ENCODE measurements around the gene SELENOF.

SELENOF gene

DNA sequence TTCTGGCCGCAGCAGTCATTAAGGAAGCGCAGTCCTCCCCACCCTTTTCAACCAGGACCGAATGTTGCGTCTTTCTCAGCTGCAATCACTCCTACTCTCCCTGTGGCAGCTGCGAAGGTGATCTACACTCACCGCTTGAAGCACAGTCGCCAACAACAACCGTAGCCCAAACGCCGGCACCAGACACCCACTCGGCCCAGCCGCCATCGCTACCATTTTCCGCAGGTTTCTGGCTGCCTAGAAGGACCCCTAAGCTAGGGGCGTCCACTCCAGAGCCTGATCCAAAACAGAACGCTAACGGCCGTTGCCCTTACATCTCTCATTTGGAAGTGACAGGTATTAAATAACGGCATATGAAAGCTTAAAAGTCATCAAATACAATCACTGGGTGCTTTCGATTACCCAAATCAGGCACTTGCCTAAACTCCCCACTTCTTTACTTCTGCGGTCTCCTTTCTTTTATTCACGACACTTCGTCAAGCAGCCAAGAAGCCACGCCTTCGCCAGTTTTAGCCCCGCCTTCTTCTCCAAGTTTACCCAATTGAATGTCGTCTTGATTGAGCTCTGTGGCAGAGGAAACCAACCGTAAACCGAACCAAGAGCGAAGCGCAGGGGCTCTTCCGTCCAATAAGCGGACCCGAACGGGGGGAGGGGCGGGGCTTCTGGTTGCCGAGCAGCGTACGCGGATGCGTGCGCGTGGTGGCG is at the start of gene SELENOF:
SELENOF (minus strand) TSS at position 231 of the 705 bp plus-strand sequence; CDS start at position 216, 15 bp downstream.
- DNase-seq (ENCODE audit: low read depth in 1 of 2, low spot score in 1 of 2) = peak; percentile 97

DNA sequence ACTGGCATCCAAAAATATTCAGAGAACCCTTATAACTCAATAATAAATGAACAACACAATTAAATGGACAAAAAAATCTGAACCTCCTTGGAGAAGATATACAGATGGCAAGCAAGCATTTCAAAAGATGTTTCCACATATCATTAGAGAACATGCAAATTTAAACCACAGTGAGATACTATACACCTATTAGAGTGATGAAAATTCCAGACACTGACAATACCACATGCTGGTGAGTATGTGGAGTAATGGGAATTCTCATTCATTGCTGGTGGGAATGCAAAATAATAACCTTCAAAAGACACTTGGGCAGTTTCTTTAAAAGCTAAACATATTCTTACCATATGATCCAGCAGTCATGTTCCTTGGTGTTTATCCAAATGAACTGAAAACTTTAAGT is 46.6 kb upstream of the SELENOF start:
- DNase-seq (ENCODE audit: low read depth in 1 of 2, low spot score in 1 of 2) = no peak

DNA sequence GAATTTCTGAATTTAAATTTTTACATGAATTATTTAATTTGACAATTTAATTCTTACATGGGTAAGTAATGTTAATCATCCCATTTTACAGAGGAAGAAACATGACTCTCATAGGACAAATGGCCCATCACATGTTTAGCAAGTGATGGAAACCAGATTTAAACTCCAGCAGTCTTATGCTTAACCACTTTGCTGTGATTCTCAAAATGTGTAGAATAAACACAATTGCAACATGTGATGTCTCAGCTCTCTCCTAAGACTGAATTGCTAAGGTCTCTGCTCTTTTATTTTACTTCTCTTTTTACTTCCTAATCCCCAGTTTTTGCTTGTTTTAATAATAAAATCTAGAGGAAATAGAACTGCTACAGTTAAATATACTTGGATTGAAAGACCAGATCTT is 43.3 kb upstream of the SELENOF start:
- DNase-seq (ENCODE audit: low read depth in 1 of 2, low spot score in 1 of 2) = no peak

DNA sequence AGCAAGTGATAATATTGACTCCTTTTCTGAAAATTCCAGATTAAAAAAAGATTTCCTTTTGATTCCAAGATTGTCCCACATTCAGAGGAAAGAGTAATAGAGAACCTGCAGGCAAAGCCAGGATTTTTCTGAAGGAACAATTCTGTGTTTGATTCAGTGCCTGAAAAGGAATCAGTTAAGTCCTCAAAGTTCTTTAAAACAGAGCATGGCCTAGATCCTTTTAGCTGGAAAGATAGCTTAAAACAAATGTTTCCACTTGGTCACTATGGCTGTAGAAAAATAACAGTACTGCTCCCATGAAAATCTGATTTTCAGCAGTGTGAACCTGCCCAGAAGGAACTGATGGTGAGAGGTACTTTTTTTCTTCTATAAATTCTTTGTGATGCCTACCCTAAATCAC is 42.3 kb upstream of the SELENOF start:
- no peak for DNase-seq (ENCODE audit: low read depth in 1 of 2, low spot score in 1 of 2)

DNA sequence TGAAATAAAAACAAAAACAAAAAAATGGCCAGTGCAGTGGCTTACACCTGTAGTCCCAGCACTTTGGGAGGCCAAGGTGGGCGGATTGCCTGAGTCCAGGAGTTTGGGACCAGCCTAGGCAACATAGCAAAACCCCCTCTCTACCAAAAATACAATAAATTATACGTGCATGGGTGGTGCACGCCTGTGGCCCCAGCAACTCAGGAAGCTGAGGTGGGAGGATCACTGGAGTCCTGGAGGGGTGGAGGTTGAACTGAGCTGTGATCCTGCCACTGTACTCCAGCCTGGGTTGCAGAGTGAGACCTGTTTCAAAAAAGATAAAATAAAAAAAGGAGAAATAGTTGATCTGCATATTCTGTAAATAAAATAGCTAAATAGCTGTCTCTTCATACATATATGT is 41.8 kb upstream of the SELENOF start:
- no peak for DNase-seq (ENCODE audit: low read depth in 1 of 2, low spot score in 1 of 2)

DNA sequence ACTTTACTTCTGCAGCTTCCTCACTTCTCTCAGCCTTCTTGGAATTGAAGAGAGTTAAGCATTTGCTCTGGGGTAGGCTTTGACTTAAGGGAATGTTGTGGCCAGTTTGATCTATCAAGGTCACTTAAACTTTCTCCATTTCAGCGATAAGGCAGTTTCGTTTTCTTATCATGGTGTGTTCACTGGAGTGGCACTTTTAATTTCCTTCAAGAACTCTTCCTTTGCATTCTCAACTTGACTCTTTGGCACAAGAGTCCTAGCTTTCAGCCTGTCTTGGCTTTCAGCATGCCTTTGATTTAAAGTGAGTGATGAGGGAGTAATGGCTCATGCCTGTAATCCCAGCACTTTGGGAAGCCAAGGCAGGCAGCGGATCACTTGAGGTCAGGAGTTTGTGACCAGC is 39.2 kb upstream of the SELENOF start:
- no peak for DNase-seq (ENCODE audit: low read depth in 1 of 2, low spot score in 1 of 2)

DNA sequence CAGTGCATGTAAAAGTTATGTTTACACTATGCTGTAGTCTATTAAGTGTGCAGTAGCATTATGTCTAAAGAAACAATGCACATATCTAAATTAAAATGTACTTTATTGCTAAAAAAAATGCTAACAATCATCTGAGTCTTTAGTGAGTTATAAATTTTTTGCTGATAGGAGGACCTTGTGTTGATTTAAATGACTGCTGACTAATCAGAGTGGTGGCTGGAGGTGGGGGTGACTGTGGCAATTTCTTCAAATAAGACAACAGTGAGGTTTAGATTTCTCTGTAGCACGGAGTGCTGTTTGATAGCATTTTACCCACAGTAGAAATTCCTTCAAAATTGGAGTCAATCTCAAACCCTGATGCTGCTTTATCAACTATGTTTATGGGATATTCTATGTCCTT is 37.5 kb upstream of the SELENOF start:
- DNase-seq (ENCODE audit: low read depth in 1 of 2, low spot score in 1 of 2) = no peak

DNA sequence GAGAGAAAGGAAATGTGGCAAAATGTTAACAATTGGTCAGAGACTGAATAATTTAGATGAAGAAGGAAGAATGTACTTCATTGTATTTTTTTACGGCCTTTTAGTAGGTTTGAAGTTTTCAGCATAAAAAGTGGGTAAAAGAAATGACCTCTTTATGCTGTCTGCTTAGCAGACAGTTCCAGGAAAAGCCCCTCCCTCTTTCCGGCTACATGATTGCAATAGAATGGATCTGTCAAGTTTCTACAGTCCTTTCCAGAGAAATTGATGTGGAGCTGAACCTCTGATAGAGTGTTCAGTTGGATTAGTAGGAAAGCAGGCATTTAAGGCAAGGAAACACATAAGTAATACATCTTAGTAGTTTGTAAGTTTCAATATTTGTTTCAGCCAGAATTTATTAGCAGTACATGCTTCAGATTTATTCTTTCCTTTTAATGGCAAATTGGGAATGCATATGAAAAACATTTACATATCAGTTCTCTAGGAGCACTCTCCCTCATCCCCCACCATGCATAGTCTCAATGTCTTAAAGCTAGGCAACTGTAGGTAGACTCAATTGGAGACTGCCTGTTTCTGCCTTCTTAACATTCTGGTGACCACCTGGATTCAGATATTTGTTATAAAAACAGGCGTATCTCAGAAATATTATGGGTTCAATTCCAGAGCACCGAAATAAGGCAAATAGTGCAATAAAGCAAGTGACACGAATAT is 36.9 kb upstream of the SELENOF start:
- no peak for DNase-seq (ENCODE audit: low read depth in 1 of 2, low spot score in 1 of 2)

DNA sequence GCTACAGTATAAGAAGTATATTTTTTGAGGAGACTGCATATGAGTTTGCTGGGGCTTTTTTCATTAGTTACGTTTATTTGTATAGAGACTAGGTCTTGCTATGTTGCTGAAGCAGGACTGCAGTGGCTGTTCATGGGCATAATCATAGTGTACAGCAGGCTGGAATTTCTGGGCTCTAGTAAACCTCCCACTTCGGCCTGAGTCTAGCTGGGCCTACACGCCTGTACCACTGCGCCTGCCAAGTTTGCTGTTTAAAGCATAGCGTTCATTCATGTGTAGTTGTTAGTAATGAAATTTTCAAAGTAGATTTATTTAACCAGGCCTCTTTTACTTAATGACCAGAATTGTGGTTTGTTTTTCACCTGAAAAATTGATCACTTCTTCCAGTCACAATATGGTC is 34.3 kb upstream of the SELENOF start:
- no peak for DNase-seq (ENCODE audit: low read depth in 1 of 2, low spot score in 1 of 2)

DNA sequence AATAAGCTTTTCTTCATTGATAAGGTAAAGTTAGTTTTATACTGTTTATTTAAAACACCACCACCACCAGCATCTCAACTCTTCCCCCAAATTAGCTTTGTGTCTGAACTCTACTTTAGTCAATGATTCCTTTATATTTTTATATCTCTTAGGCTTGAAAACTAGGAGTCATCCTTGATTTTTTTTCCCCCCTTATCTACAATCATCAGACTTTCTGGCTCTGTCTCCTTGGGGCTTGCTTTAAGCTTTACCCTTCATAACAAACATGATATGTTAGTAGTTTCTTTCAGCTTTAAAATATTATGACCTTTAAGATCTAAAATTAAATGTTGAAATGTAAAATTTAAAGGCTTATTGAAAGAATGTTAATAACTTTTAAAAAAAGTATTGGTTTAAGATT is 28.8 kb upstream of the SELENOF start:
- no peak for DNase-seq (ENCODE audit: low read depth in 1 of 2, low spot score in 1 of 2)

DNA sequence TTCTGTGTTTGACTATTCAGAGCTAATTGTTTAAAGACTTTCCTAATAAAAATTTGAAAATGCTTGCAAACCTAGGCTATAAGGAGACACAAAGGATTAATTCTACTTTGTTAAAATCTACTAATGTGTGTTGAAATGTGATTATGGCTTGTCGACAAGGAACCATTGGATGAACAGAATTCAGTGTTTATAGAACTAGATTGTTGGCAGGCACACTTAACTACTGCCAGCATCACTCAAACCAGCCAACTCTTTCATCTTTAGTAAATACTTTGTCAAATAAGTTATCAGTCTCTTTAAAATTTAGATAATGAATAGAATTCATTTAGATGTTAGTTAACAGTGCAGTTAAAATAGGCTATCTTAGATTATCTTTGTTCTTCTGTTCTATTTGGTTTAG is 28.1 kb upstream of the SELENOF start:
- DNase-seq (ENCODE audit: low read depth in 1 of 2, low spot score in 1 of 2) = no peak

DNA sequence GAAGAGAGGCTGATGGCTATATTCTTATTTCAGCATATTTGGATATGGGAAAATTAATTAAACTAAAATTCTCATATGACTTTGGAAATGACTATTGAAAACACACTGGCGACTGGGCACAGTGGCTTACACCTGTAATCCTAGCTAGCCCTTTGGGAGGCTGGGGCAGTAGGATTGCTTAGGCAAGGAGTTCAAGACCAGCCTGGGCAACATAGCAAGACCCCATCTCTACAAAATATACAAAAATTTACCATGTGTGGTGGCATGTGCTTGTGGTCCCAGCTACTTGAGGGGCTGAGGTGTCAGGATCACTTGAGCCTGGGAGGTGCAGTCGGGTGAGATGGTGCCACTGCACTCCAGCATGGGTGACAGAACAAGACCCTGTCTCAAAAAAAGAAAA is 26.7 kb upstream of the SELENOF start:
- DNase-seq (ENCODE audit: low read depth in 1 of 2, low spot score in 1 of 2) = no peak

DNA sequence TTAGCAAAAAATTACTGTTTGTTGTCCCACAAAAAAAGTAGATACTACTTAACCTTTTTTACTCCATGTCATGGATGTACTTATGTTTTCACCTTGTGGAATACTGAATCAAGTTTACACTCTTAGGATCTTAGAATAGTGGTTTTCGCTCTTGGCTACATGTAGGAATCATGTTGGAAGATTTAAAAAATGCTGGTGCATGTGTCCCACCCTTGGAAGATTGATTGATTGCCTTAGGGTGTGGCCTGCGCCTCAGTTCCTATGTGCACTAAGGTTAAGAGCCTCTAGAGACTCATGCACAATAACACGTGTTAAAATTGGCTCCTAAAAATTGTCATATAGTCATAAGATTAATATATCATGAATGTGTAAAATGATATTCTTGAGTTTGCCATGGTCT is 25.5 kb upstream of the SELENOF start:
- DNase-seq (ENCODE audit: low read depth in 1 of 2, low spot score in 1 of 2) = no peak

DNA sequence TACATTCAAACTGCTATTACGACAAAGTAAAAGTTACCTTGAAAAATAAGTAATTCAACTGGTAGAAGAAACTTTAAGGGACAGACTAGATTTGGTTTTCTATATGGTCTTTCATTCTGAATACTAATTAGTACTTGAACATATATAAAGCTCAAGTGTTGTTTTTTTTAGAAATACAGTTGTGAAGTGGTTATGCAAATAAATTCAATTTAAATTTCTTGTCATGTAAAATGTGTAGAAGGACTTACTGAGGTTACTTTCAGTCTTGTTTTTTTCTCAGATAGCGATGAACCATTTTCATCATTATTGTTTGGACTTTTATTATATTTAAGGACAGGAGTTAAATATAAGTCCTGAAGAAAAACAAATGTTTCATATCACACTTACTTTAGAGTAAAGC is 24.9 kb upstream of the SELENOF start:
- DNase-seq (ENCODE audit: low read depth in 1 of 2, low spot score in 1 of 2) = no peak

DNA sequence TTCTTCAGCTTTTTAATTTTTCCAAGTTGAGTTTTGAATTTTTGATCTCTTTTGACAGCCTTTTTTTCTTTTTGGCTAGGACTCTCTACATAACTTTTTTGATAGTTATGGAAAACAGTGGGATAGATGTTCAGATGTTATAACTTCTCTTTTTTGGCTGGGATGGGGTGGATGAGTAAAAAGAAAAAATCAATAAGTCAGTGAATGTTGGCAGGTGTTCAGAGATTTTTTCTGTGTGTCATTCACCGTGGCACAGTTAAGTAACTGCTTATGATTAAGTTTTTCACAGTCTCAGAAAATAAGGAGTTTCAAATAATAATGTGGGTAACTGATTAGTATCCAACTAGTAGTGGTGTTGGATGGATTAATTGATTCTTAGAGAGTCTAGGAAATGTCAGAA is 24.5 kb upstream of the SELENOF start:
- no peak for DNase-seq (ENCODE audit: low read depth in 1 of 2, low spot score in 1 of 2)

DNA sequence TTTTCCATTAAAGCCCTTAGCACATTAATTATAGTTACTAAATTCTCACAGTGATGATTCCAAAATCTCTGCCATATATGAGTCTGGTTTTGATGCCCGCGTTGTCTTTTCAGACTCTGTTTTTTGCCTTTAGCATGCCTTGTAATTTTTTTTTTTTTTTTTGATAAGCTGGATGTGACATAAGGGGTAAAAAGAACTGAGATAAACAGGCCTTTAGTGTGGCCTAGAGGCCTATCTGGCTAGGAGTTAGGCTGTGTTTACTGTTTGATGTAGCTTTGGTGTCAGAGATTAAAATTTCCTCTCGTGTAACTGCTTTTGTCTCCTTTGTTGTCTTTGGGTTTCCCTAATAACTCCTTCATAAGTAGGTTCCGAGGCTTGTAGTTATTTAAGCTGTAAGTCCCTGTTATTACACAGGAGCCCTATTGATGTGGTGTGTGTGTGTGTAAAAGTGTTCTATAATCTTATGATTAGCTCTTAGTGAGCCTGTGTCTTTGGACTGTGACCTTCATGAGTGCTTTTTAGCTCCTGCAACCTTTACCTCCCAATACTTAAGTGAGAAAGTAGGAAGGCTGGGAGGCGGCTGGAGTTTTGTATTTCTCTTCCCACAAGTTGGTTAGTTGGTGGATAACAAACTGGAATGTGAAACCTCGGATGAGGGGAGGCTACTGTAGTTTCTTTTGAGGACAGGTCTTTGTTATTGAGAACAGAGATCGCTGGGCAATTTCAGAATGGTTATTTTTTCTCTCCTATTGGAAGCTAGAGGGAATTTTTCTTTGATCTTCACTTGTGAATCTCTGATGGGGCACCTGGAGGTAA is 19.8 kb upstream of the SELENOF start:
- DNase-seq (ENCODE audit: low read depth in 1 of 2, low spot score in 1 of 2) = no peak

DNA sequence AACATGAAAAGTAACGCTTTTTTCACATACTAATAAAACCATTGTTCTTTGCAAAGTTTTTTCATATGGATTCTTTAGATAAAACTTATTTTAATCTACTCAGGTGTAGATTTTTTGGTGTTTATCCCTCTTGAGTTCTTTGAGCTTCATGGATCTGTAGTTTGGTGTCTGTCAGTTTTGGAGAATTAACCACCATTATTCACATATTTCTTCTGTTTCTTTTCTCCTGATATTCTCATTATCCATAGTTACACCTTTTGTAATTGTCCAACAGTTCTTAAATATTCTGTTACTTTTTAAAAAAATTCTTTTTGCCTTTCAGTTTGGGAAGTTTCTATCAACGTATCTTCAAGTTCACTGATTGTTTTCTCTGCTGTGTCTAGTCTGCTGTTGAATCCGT is 19.1 kb upstream of the SELENOF start:
- no peak for DNase-seq (ENCODE audit: low read depth in 1 of 2, low spot score in 1 of 2)

DNA sequence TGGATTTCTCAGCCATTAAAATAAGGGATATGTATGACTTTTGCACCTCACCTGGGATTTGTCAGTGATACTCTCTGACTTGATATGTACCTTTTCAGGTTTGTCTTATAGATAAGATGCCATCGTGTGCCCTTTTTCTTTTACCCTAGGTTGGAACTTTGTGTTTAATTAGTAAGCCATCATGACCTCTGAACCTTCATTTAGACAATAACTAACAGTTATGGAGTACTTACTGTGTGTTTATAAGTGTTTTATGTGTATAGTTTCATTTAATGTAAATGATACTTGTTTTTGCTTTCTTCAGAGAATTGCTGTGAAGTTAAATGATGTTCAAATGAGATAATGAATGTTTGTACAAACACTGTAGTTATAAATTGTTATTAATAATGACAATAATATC is 14.9 kb upstream of the SELENOF start:
- no peak for DNase-seq (ENCODE audit: low read depth in 1 of 2, low spot score in 1 of 2)

DNA sequence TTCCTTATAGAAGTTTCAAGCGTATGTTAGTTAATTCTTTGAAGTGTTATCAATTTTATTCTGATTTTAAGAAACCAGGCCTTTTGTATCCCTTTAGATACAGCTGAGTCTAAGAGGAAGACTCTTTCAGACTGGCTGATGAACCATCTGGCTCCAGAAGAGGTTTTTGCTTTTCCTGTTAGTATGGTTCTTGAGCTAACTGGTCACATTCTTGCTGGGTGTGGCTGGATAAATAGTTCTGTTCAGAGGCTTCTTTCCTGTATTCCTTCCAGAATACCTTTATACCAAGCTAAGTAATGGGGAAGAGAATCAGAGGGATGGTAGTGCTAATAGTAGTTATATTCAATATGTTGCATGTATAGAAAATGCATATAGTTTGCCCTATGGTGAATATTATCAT is 13.0 kb upstream of the SELENOF start:
- DNase-seq (ENCODE audit: low read depth in 1 of 2, low spot score in 1 of 2) = no peak

DNA sequence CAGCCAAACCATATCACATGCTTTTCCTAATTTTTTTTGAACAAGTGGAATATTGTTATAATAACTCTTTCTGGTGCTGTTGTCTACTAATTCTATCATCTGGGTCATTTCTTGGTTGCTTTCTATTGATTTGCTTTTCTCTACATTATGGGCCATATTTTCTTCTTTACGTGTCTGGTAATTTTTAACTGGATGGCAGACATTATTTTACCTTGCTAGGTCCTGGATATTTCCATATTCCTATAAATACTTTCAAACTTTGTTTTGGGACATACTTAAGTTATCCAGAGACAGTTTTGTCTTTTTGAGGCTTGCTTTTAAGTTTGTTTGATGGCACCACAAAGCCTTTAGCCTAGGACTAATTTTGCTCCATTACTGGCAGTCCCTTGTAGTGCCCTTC is 11.8 kb upstream of the SELENOF start:
- DNase-seq (ENCODE audit: low read depth in 1 of 2, low spot score in 1 of 2) = no peak

DNA sequence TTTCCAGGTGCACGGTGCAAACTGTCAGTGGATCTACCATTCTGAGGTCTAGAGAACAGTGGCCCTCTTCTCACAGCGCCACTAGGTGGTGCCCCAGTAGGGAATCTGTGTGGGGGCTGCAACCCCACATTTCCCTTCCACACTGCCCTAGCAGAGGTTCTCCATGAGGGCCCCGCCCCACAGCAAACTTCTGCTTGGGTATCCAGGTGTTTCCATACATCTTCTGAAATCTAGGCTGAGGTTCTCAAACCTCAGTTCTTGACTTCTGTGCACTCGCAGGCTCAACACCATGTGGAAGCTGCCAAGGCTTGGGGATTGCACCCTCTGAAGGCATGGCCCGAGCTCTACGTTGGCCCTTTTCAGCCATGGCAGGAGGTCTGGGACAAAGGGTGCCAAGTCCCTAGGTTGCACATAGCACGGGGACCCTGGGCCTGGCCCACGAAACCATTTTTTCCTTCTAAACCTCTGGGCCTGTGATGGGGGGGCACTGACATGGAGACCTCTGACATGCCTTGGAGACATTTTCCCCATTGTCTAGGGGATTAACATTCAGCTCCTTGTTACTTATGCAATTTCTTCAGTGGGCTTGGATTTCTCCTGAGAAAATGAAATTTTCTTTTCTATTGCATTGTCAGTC is 10.5 kb upstream of the SELENOF start:
- DNase-seq (ENCODE audit: low read depth in 1 of 2, low spot score in 1 of 2) = no peak

DNA sequence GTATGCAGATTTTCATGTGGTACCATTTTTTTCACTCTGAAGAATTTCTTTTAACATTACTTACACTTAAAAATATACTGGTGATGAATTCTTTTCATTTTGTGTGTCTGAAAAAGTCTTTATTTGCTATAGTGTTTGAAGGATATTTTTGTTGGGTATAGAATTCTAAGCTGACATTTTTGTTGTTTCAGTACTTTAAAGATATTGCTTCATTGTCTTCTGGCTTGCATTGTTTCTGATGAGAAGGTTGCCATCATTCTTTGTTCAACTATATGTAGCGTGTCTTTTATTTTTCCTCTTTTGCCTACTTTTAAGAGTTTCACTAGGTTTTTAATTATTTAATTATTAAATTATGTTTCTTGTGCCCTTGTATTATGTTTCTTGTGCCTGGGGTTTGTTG is 8.5 kb upstream of the SELENOF start:
- no peak for DNase-seq (ENCODE audit: low read depth in 1 of 2, low spot score in 1 of 2)
